Bone marrow (tissue), 2 donors: ENCODE data around the gene ATP10B.
"Not testable (repeated sequence)": the region's sequence is repeated elsewhere in the genome, so short reads cannot be mapped to it uniquely, and the experiment has no call there.

Experiments
- DNase-seq, 2 donors: peaks; one replicate each; lab custom pipeline; 2025; lab: John Stamatoyannopoulos, UW

ATP10B gene

DNA sequence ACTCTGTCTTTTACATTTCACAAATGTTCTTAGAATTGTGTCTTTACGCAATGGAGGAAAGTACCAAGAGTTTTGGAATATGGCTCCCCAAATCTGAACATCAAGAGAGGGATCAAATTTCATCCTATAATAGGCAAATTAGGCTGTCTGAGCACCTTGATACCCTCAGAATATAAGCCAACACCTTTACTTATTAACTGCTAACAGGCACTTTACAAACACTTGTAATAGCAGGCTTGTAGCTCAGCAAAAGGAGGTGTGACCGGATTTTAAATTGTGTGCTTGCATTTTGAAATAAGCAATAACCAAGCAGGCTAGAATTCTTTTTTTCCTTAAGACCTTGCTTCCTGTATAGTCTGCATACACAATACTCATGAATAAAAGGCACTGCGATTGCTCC is 92.0 kb downstream of the ATP10B start:
- DNase-seq = no peak

DNA sequence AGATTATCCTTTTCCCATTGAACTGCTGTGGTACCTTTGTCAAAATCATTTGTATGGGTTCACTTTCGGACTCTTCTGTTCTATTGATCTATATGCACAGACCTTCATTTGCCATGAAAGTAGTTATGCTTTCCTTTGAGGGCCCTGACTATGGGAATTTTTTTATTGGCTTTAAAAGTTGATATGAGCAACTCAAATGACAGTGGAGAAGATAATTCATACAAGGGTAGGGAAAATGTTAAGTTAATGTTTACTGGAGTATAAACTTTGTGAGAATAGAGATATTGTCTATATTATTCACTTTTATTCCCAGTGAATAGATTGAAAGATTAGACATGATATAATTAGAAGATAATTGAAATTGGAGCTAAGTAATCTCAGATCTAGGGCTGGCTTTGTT is 94.8 kb downstream of the ATP10B start:
- no peak for DNase-seq

DNA sequence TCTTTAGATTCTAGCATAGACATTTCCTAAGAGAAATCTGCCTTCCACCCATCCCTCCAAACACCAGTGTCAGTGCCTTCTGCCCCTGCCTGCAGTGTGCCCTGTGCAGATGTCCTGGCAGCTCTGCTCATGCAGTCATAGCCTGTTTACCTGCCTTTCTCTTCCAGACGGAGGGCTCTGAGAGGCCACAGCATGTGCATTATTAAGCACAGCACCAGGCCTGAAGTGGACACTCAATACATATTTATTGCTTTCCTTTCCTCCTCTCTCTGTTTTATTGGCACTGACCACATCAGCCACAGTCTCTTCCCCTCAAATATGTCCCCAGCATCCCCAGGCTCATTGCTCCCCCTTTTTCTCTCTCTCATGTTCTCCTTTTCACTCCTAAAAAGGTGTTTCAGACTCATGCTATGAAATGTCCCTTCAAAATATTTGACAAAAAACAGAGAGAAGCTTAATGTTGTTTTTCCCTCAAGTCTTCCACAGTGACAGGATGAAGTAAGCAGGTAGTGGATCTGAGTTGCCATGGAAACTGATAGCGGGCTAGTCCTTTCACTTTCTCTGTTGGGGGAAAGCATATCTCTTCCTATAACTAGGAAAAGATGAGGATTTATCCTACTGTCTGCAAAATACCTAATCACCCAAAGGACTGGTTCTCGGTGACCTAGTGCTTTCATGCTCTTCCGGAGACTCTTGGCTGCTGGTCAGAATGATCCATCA is 100.9 kb downstream of the ATP10B start:
- no peak for DNase-seq

DNA sequence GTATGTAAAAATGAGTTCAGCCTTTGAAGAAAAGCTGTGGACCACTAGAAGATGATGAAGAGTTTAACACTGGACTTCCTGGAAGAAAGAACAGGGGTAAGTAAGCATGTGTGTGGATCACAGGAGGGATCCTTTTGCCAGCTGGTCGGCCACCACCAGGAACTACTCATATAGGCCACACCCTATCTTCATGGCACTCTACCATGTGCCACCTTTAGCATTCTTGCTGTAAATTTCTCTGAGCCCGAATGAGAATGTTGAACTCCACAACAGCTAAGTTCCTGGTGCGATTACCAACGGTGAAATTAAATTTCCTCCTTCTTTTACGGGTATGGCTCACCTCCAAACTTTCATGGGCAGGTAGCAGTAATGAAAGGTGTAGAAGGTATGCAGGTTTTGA is 102.3 kb downstream of the ATP10B start:
- no peak for DNase-seq

DNA sequence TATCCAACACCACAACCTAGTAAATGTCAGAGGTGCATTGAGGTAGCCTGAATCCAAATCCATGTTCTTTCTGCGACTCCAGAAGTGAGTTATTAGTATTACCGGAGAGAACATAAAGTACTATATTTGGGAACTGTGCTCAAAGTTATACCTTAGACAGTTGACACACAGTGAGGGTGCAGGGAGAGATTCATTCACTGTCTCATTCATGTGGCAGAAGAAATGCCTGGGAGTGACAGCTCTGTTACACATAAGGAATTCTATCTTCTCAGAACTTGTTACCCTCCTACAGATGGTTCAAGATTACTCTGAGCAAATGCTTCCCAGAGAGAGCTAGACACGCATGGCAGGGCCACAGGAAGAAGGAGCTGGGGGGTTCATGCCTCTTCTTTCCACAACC is 103.0 kb downstream of the ATP10B start:
- DNase-seq = no peak

DNA sequence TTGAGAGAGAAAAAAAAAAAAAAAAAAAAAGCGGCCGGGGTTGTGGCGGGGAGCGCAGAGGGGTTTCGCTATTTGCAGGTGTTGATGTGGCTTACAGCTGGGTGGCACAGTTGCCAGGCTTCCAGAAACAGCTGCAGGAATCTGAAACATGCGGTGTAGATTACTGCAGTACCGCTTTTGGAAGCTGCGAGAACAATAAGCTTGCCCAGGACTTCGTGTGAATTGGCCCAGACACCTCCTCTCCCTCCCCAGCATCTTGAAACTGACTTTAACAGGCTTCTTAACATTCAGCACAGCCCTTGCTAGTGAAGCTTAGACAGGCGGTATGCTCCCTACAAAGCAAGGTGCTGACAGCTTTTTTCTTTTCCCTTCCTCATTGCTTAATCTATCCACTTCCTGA is 104.0 kb downstream of the ATP10B start:
- no peak for DNase-seq

DNA sequence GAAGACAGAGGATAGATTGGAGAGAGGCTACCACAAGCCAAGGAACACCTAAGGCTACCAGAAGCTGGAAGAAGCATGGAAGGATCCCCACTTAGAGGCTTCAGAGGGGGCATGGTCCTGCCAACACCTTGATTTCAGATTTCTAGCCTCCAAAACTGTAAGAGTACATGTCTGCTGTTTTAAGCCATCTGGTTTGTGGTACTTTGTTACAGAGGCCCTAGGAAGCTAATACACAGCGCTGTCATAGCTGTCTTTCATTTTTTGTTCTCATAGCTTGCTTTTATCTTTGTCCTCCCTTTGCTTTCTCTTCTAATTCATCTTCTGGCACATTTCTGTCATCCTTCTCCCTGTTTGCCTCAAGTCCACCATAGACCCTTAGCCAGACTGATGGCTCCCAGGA is 104.5 kb downstream of the ATP10B start:
- no peak for DNase-seq

DNA sequence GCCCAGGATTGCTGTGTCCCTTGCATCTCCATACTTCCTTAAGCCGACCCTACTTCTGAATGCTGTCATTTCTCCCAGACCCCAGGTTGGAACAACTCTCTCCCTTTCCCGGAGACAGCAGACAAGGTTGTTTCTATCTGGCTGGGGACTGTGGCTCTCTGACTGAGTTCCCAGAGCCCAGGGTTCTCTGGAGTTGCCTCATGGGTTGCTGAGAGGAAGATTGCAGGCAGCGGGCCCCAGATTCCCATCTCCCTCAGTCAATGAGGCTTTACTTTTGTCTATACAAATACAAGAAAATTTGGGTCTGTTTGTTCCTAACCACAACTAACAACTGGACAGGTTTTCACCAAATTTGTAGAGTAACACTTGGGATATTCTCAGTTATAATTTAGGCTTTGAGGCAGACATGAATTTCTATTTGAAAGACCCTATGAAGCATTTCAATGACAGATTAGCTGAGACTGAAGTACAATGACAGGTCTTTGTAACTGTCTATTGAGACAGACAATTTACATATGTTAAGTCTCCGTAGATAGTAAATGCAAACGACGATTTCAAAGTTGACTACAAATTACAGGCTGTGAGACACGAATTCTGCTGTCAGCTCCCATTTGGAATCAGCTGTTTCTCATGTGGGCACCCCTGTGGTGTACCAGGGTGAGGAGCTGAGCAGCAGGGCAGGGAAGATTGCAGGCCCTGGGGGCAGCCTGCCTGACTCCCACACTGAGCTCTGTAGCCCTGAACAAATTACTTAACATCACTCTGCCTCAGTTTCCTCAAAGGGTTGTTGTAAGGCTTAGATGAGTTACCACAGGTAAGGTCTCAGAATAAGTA is 107.5 kb downstream of the ATP10B start:
- no peak for DNase-seq

DNA sequence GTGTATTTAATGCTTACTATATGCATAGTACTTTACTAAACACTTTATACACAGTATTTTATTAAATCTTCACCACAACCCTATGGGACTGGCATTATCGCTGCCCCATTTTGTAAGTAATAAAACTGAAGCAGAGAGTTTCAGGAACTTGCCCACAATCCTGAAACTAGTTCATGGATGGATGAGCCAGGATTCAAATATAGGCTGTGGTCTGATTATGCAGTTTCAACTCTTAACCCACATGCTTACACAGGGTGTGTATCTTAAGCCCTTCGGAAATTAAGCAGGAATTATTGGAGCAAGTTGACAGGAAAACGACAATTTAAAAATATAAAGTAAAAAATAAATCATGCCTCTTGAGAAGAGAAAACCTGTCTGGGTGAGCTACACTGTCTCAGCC is 109.0 kb downstream of the ATP10B start:
- no peak for DNase-seq

DNA sequence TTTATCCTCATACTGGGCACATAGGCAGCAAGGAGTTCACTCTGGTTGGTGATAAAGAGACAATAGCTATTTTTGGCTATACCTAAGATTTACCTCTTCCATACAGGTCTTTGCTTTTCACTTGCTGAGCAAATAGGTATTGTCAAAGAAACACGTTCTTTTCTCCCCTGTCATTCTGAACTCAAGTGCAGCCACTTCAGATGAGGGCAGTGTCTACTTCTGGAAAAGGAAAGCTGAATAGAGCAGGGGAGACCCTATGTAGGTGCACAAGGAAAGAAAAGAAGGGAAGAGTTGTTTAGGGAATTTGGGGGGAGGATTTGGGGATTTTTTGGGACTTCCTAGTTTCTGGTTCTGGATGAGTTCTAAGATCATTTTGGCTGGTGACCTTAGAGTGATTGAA is 109.6 kb downstream of the ATP10B start:
- DNase-seq = no peak

DNA sequence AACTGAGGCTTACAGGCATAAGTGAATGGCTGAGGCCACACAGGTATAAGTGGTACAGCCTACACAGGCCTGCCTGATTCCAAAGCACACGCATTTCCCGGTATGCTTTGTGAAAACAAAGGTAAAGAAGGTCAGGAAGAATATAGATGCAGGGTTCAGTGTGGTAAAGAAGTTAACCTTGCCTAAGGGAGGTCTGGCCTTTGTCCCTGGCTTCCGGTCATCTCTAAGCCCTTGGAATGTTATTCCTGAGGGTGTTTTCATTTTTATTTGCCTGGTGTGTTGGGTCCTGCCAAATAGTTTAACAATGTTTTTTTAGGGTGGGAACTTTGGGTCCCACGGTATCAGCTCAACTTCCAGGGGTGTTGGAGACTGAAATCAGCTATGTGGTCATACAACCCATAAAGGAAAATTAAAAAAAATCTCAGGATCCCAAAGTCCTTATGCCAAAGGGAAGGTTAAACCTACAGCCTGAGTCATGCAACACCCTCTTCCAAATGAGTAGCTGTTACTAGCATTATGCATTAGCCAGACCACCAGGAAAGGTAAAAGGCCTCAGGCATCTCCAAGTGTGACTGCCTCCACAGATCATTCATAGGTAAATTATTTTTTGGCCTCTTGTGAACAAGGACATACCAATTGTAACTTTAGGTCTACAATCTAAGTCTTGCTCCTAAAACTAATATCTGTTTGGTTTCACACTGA is 124.6 kb downstream of the ATP10B start:
- no peak for DNase-seq

DNA sequence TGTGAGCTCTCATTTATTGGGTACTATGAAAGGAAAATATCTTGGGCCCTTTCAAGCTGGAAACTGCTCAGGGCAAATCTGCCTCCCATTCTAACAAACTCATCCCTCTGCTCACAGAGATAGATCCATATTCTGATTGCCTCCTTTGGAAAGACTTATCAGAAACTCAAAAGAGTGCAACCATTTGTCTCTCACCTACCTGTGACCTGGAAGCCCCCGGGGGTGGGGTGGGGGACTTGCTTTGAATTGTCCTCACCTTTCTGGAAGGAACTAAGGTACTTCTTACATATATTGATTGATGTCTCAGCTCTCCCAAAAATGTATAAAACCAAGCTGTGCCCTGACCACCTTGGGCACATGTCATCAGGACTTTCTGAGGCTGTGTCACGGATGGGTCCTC is 125.3 kb downstream of the ATP10B start:
- no peak for DNase-seq

DNA sequence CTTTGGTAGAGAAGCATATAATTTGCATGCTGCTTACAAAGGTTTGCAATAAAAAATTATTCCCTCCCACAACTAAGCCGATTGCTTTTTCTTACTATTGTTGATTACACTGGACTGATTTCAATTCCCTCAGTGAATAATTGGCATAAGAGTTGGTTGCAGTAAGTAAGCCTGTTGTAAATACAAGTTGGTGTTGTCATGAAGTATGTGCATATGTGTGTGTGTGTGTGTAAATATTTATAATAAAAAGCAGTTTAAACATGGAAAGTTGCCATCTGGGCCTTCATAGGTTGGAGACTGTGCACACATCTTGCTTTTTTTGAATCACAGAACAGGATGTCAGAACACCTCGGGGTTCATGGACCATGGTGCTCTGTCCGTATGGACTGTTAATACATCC is 131.2 kb downstream of the ATP10B start:
- DNase-seq = no peak

DNA sequence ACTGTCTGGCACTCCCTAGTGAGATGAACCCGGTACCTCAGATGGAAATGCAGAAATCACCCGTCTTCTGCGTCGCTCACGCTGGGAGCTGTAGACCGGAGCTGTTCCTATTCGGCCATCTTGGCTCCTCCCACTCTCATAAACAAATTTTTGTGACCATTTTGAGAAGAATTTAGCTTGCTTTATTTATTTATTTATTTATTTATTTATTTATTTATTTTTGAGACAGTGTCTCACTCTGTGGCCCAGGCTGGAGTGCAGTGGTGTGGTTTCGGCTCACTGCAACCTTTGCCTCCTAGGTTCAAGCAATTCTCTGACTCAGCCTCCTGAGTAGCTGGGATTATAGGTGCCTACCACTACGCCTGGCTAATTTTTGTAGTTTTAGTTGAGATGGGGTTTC is 136.5 kb downstream of the ATP10B start:
- not testable (repeated sequence) for DNase-seq

DNA sequence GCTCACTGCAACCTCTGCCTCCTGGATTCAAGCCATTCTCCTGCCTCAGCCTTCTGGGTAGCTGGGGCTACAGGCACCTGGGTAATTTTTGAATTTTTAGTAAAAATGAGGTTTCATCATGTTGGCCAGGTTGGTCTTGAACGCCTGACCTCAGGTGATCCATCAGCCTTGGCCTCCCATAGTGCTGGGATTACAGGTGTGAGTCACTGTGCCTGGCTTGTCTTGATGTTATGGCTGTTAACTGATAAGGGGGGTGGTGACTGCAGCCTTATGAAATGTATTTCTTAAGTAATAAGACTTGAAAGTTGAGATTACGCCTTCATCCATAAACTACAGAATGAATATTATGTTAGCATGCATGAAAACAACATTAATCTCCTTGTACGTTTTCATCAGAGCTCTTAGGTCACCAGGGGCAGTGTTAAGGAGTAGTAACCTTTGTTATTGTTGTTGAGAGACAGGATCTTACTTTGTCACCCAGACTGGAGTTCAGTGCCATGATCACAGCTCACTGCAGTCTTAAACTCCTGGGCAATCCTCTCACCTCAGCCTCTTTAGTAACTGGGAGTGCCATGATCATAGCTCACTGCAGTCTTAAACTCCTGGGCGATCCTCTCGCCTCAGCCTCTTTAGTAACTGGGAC is 148.3 kb downstream of the ATP10B start:
- DNase-seq = no peak

DNA sequence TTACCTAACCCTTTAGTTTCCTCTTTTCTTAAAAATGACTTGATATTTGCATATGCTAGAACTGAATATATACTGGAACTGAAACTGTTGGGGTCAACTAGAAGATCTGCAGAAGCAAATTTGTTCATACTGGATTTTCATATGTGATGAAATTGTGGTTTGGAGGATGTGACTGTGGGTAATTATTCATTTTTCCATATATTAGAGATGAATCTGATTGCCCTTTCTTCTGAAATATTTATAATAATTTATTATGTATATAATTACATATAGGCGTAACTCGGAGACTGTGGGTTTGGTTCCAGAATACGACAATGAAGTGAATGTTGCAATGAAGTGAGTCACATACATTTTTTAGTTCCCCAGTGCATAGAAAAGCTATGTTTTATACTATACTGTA is 149.1 kb downstream of the ATP10B start:
- no peak for DNase-seq

DNA sequence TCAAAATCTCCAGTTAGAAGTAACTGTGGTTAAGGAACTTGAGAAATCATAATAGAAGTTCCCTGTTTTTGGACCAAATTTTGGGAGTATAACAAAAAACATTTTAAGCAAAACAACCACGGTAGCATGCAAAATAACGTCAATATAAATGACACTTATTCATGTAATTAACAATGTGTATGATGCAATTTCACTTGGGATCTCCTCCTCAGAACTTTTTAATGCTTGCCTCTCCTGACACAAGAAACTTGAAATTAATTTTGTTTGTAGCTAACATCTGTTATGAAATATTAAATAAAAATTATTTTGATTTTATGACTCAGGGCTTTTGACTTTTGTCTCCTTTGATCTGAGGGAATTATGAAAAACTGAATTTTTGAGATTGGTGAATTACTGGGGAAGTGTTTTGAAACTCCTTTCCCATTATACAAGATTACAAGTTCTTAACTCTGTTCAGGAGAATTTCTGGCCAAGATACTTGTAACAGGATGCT is 149.7 kb downstream of the ATP10B start:
- no peak for DNase-seq

DNA sequence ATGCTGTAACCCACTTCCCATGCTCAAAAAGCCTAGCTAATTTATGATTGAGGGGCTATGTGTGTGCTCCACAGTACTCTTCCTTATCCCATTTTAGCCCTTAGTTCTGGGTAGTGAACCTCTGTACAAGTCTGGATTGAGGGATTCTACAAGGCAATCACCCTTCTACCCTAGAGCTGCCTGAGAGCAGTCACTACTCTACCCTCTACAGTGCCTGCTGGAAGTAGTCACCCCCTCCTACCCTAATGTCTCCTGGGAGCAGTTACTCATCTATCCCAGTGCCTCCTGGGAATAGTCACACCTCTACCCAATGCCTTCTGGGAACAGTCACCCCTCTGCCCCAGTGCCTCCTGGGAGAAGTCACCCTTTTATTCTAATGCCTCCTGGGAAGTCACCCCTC is 150.6 kb downstream of the ATP10B start:
- DNase-seq = no peak

DNA sequence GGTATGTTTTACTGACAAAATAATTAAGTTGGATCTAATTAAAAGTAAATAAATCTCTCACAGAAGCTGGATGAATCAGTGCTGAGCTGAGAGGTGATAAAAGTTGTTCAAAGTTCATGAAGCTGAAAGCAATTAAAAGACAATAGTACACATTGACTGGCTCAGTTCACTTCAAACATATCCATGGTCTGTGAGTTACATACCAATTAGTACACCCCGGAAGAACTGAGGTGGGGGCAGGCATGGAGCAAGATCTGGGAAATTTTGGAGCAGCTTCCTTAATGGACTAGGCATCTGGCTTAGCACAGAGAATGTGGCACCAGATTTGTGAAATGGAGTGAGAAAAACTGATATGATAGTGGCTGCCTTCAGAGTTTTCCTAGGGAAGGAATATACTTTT is 152.7 kb downstream of the ATP10B start:
- no peak for DNase-seq

DNA sequence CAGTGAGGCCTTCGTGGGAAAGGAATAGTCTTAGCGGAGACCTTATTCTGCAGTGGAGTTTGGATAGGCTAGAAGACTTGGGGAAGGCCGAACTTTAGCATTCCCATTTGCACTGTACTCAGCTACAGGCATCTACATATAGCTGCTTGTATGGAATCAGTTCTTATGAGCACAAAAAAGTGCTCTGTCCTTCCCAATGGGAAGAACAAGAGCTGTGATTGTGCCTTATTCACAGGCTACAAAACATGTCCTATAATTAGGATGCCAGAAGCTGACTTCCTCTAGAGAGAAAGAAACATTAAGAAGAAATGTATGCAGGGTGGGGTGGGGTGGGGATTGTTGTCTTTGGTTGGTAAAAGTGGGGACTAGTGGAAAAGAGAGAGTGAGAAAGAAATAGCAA is 154.7 kb downstream of the ATP10B start:
- no peak for DNase-seq

DNA sequence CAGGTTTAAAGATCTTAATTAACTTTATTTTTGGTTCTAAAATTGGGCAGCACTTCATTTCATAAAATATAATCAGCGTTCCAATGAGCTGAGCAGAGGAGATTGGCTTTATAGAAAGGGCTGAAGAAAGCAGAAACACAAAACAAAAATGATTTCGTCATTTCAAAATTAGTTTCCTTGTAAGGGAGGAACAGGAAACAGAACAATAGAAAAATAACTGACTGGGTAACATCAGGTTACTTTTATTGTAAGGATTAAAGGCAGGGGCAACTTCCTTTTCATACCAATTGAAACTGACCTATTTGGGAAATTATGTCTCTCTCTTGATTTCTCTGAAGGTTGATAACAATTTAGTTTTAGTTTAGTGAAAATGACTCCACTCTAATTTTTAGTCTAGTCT is 157.1 kb downstream of the ATP10B start:
- DNase-seq = no peak

DNA sequence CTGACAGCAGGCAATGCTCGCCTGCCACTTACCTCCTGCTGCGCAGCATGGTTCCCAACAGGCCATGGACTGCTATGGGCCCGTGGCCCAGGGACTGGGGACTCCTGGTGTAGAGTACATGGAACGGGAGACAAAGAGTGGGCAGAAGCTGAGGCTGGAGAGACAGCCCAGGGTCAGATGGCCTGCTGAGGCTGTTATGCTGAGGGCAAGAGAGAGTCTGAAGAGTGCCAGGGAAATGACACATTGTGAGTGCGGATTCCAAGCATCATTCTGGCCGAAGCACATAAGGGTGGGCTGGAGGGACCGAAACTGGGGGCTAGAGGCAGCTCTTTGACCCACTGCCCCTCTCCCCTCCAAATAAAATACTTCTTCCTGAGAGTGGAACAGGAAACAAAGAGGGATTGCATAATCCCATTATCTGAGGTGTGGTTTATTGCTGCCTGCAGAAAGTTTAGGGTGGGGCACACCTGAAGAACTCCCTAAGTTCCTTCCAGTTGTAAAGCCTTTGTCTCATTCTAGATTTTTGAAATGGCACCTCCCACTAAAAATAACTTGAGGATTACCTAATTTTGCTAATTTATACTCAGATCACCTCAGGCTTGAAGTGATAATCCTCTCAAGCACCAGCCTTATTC is 158.1 kb downstream of the ATP10B start:
- DNase-seq = no peak
